ENCODE measurements around the gene TMEM184A.

DNA sequence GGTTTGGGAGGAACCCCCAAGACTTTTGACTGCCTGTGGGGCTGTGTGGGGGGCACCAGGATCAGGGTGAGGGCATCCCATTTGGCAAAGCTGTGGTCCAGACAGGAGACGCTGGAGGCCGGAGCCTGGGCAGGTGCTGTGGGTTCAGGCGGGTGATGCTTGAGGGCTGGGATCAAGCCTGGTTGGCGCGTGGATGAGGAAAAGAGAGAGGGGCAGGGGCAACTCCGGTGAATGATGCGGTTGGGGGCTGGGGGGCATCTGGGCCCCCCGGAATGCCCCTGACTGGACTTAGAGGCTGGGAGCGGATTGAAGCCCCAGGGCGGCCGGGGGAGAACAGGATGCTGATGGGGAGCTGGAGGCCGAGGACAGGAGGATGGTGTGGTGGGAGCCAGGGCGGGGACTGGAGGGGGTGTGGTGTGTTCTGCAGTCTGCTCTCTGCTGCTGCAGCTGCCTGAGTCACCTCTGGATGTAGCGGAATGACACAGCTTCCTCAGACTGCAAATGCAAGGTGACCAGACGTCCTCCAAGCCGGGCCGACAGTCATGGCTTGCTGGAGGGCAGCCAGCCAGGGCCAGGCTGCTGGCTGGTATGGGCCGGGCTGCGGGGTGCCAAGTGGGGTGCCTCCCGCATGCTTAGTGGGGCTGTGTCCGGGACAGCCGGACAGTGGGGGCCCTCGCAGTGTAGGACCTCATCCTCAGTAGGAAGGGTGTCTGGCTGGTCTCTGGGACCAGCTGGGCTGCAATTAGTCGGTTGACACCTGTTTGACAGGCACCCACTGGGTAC, 22.3 kb downstream of the TMEM184A start:
- TF ChIP-seq, protein P1, sequence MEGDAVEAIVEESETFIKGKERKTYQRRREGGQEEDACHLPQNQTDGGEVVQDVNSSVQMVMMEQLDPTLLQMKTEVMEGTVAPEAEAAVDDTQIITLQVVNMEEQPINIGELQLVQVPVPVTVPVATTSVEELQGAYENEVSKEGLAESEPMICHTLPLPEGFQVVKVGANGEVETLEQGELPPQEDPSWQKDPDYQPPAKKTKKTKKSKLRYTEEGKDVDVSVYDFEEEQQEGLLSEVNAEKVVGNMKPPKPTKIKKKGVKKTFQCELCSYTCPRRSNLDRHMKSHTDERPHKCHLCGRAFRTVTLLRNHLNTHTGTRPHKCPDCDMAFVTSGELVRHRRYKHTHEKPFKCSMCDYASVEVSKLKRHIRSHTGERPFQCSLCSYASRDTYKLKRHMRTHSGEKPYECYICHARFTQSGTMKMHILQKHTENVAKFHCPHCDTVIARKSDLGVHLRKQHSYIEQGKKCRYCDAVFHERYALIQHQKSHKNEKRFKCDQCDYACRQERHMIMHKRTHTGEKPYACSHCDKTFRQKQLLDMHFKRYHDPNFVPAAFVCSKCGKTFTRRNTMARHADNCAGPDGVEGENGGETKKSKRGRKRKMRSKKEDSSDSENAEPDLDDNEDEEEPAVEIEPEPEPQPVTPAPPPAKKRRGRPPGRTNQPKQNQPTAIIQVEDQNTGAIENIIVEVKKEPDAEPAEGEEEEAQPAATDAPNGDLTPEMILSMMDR (IDR thresholded peaks at IDR 0.05) = no peak
- no peak for TF ChIP-seq POLR2A (IDR thresholded peaks at IDR 0.05)

All from uterus (tissue), 2 donors.